NCI-H128 (cell line): ENCODE measurements around the gene CFAP54.
"Not testable (repeated sequence)": the region's sequence is repeated elsewhere in the genome, so short reads cannot be mapped to it uniquely, and the experiment has no call there.

Experiments
- DNase-seq: peaks from one replicate; lab custom pipeline; 2025; ENCODE audit not compliant: unreplicated experiment; lab: John Stamatoyannopoulos, UW

The CFAP54 gene

DNA sequence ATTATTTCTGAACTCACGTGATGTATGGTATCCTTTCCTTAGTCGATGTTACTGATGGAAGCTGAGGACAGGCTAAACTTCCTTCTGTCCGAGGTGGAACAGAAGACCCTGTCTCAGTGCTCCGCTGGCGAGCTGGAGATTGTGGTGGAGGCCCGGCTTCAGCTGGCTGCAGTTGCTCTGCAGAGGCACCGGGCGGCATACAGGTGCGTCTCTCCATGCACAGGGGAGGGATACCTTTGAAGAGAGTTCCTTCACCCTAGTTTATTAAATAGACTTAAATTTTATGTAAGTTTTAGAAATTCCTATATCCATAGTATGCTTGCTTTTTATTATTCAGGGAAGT, 231.0 kb downstream of the CFAP54 start:
- no peak for DNase-seq

DNA sequence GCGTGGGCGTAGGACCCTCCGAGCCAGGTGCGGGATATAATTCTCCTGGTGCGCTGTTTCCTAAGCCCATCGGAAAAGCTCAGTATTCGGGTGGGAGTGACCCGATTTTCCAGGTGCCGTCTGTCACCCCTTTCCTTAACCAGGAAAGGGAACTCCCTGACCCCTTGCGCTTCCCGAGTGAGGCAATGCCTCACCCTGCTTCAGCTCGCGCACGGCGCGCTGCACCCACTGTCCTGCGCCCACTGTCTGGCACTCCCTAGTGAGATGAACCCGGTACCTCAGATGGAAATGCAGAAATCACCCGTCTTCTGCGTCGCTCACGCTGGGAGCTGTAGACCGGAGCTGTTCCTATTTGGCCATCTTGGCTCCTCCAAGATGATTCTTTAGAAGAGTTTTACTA, 240.1 kb downstream of the CFAP54 start:
- DNase-seq = not testable (repeated sequence)

DNA sequence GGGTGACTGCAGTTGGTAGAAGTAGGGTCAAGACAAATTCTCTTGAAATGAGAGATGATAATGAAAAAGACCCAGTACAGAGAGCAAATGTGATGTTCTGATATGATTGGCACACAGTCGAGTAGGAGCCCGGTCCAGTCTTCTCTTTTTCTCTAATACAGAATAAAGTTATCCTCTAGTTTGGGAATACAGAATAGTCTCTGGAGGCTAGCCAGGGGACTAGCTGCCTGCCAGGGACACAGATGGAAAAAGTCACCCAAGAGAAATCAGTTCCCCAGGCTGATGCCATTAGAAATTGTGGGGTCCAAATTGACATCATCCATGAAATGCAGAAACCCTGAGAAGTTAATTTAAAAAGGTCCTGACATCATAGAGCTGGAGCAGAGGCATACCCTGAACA, 240.5 kb downstream of the CFAP54 start:
- DNase-seq = no peak

DNA sequence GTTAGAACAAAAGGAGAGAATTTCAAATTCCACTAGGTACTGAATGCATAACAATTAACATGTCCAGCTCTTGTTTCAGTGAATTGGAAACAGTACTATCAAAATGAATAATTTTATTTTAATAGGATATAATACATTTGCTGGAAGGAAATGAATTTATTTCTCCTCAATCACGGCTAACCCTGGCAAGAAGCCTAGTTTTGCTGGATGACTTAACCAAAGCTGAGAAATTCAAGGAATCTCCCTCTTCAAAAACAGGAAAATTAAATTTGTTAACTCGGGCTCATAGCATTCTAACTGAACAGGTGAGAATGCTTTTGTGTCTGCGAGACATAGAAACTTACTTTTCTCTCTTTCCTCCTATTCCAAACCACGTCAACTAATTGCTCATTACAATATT, 254.2 kb downstream of the CFAP54 start:
- no peak for DNase-seq

DNA sequence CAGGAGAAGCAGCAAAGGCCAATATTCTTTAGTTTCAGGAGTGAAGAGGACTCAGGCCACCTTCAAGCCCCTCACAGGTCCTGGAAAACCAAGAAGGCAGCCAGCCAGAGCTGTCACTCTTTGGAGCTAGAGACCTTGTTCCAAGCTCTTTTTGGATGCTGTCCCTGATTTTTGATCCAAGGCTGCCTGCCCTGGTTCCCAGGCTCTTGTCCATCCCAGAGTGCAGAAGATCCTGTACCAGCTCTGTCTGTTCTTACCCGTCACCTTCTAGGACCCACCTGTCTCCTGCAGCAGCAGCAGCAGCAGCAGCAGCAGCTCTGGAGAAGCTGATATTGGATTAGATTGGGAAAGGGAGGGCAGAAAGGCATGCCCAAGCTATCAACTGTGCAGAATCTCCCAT, 260.6 kb downstream of the CFAP54 start:
- no peak for DNase-seq

DNA sequence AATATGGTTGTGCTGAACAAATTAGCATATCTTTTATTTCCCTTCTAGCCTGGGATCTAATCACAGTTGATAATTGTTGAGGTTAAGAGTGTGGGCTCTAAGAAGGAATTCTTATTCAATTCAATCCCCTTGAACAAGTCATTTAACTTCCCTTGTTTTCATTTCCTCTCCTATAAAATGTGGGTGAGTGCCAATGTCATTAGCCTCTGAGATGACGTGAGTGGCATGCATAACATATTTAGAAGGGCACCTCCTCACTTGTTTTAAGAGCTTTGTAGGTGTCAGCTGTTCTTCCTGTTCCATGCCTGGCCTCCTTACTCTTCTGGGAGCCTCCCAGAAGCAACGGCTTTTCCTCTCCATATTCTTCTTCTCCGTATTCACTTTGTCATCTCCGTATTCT, 262.2 kb downstream of the CFAP54 start:
- DNase-seq = no peak

DNA sequence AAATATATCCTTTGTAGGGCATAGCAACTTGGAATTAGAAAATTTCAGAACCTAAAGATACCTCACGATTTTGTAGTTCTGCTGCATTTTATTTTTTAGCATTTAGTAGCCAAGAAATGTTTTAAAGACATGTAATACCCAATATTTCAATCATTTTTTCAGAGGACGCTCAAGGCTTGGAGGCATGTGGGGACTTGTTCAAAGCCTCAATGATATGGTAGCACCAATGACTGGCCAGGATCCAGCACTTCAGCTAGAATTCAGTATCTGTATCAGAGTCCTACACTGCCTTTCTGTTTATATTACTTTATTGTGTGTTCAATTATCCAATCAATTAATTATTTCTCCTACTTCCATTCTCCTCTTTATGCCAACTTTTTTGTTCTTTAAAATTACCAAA, 262.8 kb downstream of the CFAP54 start:
- no peak for DNase-seq

DNA sequence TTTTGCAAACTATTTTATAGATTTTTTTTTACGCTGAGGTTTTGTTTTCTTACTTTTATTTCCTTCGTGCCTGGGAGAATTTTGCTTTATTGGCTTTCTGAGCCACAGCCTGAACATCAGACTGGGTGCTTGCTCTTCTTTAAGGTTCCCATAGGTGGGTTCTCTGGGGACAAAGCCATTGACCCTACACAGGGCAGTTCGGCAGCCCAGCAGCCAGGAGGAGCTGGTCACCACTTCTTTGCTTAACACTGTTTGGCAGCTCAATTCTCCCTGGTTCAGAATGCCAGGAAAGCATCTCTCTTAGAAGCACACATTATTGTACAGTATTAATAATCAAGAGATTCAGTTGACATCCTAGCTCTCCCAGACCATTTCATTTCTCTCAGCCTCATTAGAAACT, 276.9 kb downstream of the CFAP54 start:
- DNase-seq = no peak

DNA sequence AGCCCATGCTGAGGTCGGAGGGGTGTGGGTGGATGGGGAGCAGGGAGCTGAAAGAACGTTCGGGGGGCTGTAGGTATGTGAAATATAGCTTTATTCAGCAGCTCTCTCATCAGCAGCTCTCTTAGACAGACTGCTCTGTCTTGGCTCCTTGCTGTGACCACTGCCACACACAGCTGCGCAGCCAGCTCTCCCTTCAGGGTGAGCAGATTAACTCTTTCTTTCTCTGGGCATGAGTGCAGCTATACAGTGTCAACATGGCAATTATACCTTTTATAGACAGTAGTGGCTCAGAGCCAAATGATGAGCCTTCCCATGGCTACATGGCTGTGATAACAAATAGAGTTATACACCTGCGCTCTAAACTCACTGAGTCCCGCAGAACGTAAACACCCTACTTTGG, 280.0 kb downstream of the CFAP54 start:
- DNase-seq = peak; percentile 81

DNA sequence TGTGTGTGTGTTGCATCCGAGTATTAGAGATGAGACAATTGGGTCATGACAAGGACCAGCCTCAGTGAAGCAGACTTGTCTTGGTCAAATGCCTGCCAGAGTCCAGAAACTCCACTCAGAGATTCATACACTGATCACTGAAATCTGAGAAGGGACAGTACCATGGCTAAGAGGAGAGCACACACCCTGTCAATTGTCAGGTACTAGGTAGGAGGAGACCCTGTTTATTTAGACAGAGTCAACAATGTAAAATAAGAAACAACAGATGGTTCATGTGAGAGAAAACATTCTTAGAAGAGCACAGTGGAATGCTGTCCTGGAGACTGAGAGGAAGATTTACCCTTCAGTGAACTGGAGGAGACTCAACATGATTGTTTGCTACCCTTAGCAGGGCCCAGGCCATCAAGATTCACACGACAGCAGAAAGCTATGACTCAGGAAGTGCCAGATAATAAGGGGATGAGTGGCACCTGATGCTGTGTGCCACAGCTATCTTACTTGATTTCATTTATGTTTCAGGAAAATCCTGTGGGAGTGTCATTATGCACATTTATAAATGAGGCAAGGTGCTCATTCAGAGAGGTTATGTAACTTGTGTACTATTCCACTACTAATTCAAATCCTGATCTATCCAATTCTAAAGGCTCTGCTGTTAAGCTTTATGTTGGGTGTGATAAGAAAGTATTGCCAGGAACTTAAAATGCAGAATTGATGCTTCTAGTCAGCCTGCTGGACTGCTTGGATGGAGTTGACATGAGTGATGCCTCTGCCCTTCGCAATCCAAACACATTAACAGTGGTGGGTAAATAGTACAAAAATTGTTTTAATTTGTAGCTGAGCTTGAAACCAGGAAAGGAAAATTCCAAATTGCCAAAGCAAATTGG, 281.1 kb downstream of the CFAP54 start:
- DNase-seq = peak; percentile 42

DNA sequence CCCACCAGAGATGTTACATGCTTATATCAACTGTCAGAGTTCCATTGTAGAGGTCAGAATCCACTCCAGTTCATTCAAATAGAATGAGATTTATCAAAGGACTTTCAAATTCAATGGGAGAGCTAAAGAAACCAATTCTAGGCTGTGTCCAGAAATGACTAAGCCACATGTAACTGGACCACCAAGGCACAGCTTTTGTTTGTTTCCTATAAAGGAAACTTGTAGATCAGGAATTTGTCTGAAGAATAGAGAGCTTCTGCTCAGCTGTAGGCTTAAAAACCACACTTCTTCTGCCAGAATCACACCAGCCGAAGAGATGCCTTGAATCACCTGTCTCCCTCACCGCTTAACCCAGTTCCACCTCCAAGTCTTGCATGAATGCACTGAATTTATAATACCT, 283.7 kb downstream of the CFAP54 start:
- no peak for DNase-seq

DNA sequence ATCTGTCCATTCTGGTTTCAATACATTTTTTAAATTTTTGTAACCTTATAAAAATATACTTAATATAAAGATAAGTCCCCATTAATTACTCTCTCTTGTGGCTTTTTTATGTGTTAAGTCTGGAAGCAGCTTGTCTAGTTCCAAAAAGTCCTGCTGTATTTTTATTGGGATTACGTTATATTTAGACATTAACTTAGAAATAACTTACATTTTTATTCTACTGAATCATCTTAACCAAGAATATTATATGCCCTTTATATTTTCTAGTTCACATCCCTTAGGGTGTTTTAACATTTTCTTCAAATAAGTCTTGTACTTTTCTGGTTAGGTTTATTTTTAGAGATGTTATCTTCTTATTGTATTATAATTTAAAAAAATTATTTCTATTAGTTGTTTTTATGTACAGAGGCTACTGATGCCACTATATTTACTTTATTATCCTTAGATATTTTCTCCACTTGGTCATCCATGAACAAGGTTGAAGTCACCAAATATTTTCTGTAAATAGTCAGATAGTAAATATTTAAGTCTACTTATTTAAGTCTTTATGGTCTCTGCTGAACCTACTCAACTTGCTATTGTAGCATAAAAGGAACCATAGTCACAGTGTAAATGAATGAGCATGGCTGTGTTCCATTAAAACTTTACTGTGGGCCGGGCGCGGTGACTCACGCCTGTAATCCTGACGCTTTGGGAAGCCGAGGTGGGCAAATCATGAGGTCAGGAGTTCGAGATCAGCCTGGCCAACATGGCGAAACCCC, 285.3 kb downstream of the CFAP54 start:
- no peak for DNase-seq

DNA sequence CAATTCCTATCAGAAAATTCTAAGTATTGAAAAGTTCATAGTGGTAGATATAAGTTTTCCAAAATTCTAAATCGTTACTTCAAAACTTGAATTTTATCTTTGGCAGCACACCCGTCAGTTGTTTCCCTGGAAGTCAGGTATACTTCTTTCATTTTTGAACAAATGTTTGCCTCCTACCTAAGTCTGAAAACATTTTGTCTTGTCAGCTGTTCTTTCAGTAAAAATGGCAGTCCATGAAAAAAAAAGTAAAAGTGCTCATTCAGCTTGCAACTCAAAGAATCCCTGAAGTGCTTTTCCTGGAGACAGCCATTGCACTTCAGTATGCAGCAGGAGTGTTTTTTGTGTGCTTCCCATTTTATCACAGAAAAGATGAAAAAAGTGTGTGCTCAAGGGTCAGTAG, 287.5 kb downstream of the CFAP54 start:
- no peak for DNase-seq

DNA sequence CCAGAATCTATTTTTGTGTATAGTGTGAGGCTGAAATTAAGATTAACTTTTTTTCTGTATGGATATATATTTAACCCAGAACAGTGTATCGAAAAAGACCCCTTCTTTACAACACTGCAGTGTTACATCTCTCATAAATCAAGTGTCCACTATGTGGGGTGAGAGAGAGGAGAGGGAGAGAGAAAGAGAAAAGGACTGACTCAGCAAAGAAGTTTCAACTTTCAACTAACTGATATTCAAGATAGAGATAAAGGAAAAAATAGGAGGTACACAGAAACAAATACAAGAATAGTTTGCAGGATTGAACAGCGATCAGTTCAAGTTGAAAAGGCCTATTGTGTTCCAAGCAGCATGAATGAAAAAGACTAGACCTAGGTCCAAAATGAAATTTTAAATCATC, 291.0 kb downstream of the CFAP54 start:
- no peak for DNase-seq

DNA sequence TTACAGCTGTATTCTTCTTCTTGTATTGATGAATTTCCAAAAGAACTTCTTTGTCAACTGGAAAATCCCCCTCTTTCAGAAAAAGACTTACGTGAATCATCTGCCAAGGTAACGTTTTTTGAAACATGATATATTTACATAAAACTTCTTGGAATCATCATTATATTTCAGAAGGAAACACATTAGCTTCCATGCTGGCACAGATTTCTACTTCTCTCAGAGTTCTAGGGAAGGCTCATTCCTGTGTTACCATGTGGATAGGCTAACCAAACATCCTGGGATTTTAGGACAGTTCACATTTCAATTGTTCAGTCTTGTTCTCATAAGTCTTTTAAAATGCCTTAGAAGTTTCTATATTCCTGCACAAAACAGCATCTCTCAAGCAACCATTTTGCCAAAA, 297.4 kb downstream of the CFAP54 start:
- DNase-seq = no peak

DNA sequence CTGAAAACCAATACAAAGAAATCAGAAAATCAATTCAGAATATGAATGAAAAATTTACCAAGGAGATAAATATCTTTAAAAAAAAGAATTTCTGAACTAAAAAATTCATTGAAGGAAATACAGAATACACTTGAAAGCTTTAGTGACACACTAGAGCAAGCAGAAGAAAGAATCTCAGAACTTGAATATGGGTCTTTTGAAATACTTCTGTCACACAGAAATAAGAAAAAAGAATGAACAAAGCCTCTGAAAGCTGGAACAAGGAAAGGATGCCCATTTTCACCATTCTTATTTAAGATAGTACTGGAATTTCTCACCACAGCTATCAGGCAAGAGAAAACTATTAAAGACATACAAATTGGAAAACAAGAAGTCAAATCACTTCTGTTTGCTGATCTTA, 314.6 kb downstream of the CFAP54 start:
- no peak for DNase-seq

DNA sequence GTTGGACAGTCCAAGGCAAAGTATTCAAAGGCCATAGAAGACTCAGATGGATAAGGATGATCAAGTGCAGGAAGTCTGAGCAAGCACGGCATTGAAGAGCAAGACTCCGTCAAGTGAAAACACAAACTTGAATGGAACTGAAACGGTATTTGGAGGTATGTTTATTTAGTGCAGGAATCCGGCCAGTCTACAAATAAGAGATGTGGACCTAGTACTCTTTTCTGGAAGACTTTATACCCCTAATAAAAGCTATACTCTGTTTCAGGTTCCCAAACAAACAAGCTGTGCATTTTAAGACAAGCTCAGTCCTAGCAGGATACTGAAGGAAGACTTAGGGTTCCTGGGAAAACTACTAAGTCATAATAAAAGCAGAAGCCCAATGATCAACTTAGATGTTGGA, 316.9 kb downstream of the CFAP54 start:
- no peak for DNase-seq

DNA sequence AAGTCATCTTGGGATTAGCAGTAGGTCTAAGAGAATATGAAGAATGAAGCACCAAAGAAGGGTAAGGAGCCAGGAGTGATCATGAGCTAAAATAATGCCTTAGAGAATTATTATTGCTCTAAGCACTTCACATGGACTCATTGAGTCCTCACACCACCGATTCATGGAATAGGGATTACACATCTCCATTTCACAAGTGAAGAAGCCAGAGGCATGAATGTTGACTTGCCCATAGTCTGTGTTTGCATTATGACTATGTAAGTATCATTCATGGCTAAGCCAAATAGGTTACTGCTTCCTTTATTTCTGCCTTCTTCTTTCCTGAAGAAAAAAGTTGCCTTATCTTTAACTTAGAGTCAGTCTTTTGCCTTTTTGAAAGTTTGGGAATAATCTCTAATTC, 318.4 kb downstream of the CFAP54 start:
- DNase-seq = no peak

DNA sequence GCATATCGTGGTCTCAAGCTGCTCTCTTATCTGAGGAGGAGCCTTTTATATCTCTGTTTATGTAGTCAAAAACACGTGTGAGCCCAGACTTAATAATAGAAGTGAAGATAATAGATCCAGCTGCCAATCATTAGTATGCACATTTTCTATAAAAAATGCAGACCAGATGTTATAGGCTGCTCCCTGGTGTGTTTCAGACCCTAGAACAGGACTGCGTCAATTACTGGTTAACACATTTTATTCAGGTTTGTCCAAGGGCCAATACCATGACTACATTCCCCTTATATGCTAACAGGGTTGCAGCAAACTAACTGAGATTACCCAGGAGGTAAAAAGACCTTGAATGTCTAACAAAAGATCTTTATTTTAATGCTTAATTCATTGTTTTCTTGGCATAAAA, 319.2 kb downstream of the CFAP54 start:
- DNase-seq = no peak

DNA sequence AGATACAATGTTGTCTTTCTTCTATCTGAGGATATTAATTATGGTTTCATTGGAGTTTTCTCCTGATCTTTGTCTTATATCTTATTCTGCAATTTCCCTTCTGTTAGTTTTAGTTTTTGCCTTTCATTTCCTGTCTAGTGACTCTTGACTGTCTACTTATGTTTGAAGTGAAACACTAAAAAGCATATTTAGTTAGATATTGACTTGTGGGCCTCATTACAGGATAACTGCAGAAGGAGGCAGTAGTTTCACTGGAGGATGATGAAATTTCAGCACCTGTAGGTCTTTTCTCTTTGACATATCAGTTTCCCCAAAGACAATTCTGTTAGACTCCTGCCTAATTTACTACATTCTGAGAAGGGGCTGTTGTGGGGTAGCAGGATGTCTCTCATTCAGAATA, 320.1 kb downstream of the CFAP54 start:
- no peak for DNase-seq

DNA sequence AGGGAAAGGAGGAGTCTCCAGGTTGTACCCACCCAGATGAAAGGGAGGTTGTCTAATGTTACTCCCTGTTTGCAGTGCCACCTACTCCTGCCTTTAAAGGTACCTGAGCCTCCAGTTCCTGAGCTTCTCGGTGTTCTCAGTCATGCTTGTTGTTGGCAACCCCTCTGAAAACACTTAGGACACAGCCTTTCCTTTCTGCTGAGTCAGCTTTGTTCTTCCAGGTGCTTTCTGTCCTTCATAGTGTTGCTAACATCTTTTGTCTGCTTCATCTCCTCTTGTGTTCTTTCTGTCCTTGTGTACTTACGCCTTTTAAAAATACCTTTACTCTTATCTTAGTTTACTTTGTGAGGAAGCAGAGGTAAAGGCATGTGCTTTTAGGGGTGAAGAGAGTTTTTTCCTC, 320.7 kb downstream of the CFAP54 start:
- no peak for DNase-seq

DNA sequence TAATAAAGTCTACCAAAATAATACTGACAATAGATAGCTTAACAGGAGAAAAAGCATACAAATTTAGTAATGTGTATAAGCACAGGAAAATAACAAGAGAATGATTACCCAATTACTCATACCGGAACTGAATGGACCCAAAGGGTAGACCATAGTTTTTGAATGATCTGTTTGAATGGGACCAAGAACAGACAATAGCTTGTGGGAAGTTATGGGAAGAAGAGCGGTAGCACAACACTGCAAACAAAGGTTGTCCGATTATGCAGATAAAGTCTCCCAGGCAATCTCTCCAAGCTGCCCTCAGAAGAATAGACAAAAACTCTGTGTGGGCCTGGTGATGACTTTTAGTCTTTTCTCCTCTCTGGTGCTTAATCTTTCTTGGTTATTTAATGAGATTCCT, 321.1 kb downstream of the CFAP54 start:
- DNase-seq = no peak

DNA sequence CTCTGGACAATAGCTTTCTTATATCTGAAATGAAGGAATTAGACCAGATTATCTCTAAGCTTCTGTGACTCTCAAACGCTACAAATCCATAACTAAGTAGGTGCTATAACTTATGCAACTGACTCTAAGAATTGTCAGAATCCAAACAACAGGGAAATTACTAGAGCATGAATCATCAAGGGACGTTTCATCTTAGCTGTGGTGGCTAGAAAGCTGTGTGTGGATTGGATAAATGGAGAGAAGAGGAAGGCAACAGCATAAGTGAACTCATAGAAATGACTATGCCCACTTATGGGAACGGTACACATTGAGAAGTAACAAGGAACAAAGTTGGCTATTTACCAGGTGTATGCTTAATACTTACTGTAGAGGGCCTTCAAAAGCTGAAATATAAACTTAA, 321.7 kb downstream of the CFAP54 start:
- DNase-seq = no peak
